Measurements from ENCODE around the gene TCP1. TPM values are rescaled to one million over a fixed set of nuclear protein-coding genes. Genes with fewer than 3 reads are reported as not detected.
A peak's percentile ranks its signal among the peaks of the same experiment; 100 is the strongest.

Gene TCP1
- total and polyA plus RNA-seq, 9 of the 15 experiments (the other 6 are each of a cell fraction or from before 2014, with no cell fraction given): 331 to 801 (median 645) TPM

GRCh38 chr6:159761873-159762680 is 27.3 kb downstream of the TCP1 start, which contains the start of gene ACAT2 (continued):
- TF ChIP-seq MXI1 (IDR thresholded peaks at IDR 0.05; ENCODE audit: low read depth, low read length) (no peak), TARDBP (IDR thresholded peaks at IDR 0.05) (no peak), ZNF507 (tag; conservative IDR thresholded peaks at IDR 0.05) (no peak), ZNF764 (CRISPR knock-in tag; IDR thresholded peaks at IDR 0.05; ENCODE audit: low read depth) (no peak), RBM25 (IDR thresholded peaks at IDR 0.05; ENCODE audit: low read depth, low read length, severe bottlenecking) (peak; percentile 93), SUPT5H (IDR thresholded peaks at IDR 0.05) (peak; percentile 93), TEAD2 (tag; IDR thresholded peaks at IDR 0.05) (no peak), ZNF57 (CRISPR knock-in tag; IDR thresholded peaks at IDR 0.05) (no peak), KDM5B (IDR thresholded peaks at IDR 0.05; ENCODE audit: insufficient replicate concordance, low read depth, low read length) (peak; percentile 71), POU5F1 (IDR thresholded peaks at IDR 0.05; ENCODE audit: borderline replicate concordance, low read depth, low read length, partially characterized antibody) (peak; percentile 76), POLR2B (IDR thresholded peaks at IDR 0.05; ENCODE audit: low read depth, partially characterized antibody) (peak; percentile 85), HDAC6 (IDR thresholded peaks at IDR 0.05; ENCODE audit: low read depth, low read length) (0 out of 2 replicates have a peak, but pooled peaks have one; percentile 75), GMEB1 (CRISPR knock-in tag; IDR thresholded peaks at IDR 0.05) (0 out of 2 replicates have a peak, but pooled peaks have one; percentile 12), ZNF124 (CRISPR knock-in tag; IDR thresholded peaks at IDR 0.05) (no peak), MAX (CRISPR knock-in tag; IDR thresholded peaks at IDR 0.05) (peak; percentile 70), ATF2 (CRISPR knock-in tag; IDR thresholded peaks at IDR 0.05) (no peak), CBX1 (IDR thresholded peaks at IDR 0.05; ENCODE audit: low read depth) (no peak), ZNF75A (CRISPR knock-in tag; IDR thresholded peaks at IDR 0.05) (no peak)
- TF ChIP-seq, protein P1, sequence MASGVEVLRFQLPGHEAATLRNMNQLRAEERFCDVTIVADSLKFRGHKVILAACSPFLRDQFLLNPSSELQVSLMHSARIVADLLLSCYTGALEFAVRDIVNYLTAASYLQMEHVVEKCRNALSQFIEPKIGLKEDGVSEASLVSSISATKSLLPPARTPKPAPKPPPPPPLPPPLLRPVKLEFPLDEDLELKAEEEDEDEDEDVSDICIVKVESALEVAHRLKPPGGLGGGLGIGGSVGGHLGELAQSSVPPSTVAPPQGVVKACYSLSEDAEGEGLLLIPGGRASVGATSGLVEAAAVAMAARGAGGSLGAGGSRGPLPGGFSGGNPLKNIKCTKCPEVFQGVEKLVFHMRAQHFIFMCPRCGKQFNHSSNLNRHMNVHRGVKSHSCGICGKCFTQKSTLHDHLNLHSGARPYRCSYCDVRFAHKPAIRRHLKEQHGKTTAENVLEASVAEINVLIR (CRISPR knock-in tag; IDR thresholded peaks at IDR 0.05): no peak
- TF ChIP-seq, protein P2, sequence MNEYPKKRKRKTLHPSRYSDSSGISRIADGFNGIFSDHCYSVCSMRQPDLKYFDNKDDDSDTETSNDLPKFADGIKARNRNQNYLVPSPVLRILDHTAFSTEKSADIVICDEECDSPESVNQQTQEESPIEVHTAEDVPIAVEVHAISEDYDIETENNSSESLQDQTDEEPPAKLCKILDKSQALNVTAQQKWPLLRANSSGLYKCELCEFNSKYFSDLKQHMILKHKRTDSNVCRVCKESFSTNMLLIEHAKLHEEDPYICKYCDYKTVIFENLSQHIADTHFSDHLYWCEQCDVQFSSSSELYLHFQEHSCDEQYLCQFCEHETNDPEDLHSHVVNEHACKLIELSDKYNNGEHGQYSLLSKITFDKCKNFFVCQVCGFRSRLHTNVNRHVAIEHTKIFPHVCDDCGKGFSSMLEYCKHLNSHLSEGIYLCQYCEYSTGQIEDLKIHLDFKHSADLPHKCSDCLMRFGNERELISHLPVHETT (CRISPR knock-in tag; conservative IDR thresholded peaks at IDR 0.05 in 1 of 2, IDR thresholded peaks at IDR 0.05 in 1 of 2): 0 out of 4 replicates have a peak, but pooled peaks of 1 of the 2 experiments have one; percentile 50

Measured in K562 (cell line).